IMR-90 (cell line): ENCODE data around the gene SELENOS. TPM values are rescaled to one million over a fixed set of nuclear protein-coding genes. Genes with fewer than 3 reads are reported as not detected.

Experiments used
- ATAC-seq: fragments of 200-7000 bp; cut with Tn5 transposase; 2 replicates; pipeline ENCODE4 v1.9.1; 2020; ENCODE audit warnings: low read depth, mild to moderate bottlenecking, moderate library complexity
- BruUV-seq: library from RNA; stranded (reverse); fragments of 400-500 nt; replicated peaks from 2 replicates; lab custom pipeline; 2021; lab: Mats Ljungman, UMichigan
- CTCF ChIA-PET: fragments of 300-600 bp; formaldehyde crosslinking; extraction: SDS; loops from one replicate; lab custom pipeline; 2021; ENCODE audit warnings: antibody characterized with exemption; lab: Yijun Ruan, JAX
- POLR2A ChIA-PET: fragments of 300-600 bp; sonication (Branson Sonifier 250); formaldehyde crosslinking; loops from one replicate; lab custom pipeline; 2022; ENCODE audit warnings: antibody characterized with exemption; ENCODE audit not compliant: unreplicated experiment; lab: Charles Lee
- DNase-seq: peaks from one replicate; pipeline ENCODE4 v3.0.0; 2013
- H2AFZ ChIP-seq: replicated peaks from 2 replicates; pipeline ENCODE3; 2013; ENCODE audit warnings: low read length, mild to moderate bottlenecking; ENCODE audit not compliant: poor library complexity
- H2AK5ac ChIP-seq: 2 replicates; pipeline ENCODE4 v1.6.1; 2013; ENCODE audit warnings: low read depth, low read length, inconsistent platforms
- H2AK9ac ChIP-seq: replicated peaks from 2 replicates; pipeline ENCODE3; 2013; ENCODE audit warnings: mild to moderate bottlenecking, low read depth, low read length, moderate library complexity; ENCODE audit not compliant: poor library complexity
- H2BK120ac ChIP-seq: 2 replicates; pipeline ENCODE4 v1.6.1; 2013; ENCODE audit warnings: low read depth, low read length, inconsistent platforms
- H2BK15ac ChIP-seq: 3 replicates; pipeline ENCODE4 v1.6.1; 2013; ENCODE audit warnings: low read depth, low read length, inconsistent platforms
- H2BK20ac ChIP-seq: 2 replicates; pipeline ENCODE4 v1.6.1; 2013; ENCODE audit warnings: low read depth, mild to moderate bottlenecking, inconsistent platforms, low read length, moderate library complexity
- H2BK5ac ChIP-seq: 2 replicates; pipeline ENCODE4 v1.6.1; 2013; ENCODE audit warnings: mild to moderate bottlenecking, low read depth, low read length, inconsistent platforms; ENCODE audit not compliant: poor library complexity, severe bottlenecking
- H3K14ac ChIP-seq: replicated peaks from 2 replicates; pipeline ENCODE4 v1.6.1; 2013; ENCODE audit warnings: low read depth, low read length, inconsistent platforms
- H3K18ac ChIP-seq: 2 replicates; pipeline ENCODE4 v1.6.1; 2013; ENCODE audit warnings: low read depth, low read length, control low read depth
- H3K23ac ChIP-seq: 2 replicates; pipeline ENCODE4 v1.6.1; 2013; ENCODE audit warnings: low read depth, low read length, inconsistent platforms
- H3K27ac ChIP-seq: 2 replicates; pipeline ENCODE4 v1.5.1; 2013; ENCODE audit warnings: mild to moderate bottlenecking, control low read depth, low read length; ENCODE audit not compliant: insufficient read depth
- H3K27me3 ChIP-seq: 2 replicates; pipeline ENCODE4 v1.6.1; 2013; ENCODE audit warnings: low read length; ENCODE audit not compliant: control insufficient read depth, insufficient read depth
- H3K36me3 ChIP-seq: 2 replicates; pipeline ENCODE4 v1.6.1; 2013; ENCODE audit warnings: low read length, mixed read lengths; ENCODE audit not compliant: control insufficient read depth, insufficient read depth
- H3K4ac ChIP-seq: 2 replicates; pipeline ENCODE4 v1.6.1; 2013; ENCODE audit warnings: low read depth, low read length, inconsistent platforms
- H3K4me1 ChIP-seq: 2 replicates; pipeline ENCODE4 v1.6.1; 2013; ENCODE audit warnings: low read length, mixed read lengths; ENCODE audit not compliant: control insufficient read depth, insufficient read depth
- H3K4me2 ChIP-seq: 2 replicates; pipeline ENCODE4 v1.6.1; 2013; ENCODE audit warnings: low read depth, mild to moderate bottlenecking, control low read depth, low read length, moderate library complexity
- H3K4me3 ChIP-seq: 2 replicates; pipeline ENCODE4 v1.5.1; 2013; ENCODE audit warnings: low read depth, mild to moderate bottlenecking, control low read depth, low read length, moderate library complexity; ENCODE audit not compliant: insufficient read depth
- H3K56ac ChIP-seq: 2 replicates; pipeline ENCODE4 v1.6.1; 2013; ENCODE audit warnings: low read length, inconsistent platforms; ENCODE audit not compliant: insufficient read depth; ENCODE audit errors: extremely low read depth
- H3K79me1 ChIP-seq, 2 experiments: 2 replicates each; pipeline ENCODE4 v1.6.1; 2013; ENCODE audit warnings: low read length in 2 of 2, inconsistent platforms in 1 of 2, low read depth in 1 of 2
- H3K9ac ChIP-seq: 2 replicates; pipeline ENCODE4 v1.6.1; 2013; ENCODE audit warnings: low read depth, low read length, control low read depth
- H3K9me1 ChIP-seq: 2 replicates; pipeline ENCODE4 v1.6.1; 2013; ENCODE audit warnings: low read length, inconsistent platforms; ENCODE audit not compliant: insufficient read depth
- H3K9me3 ChIP-seq: 2 replicates; pipeline ENCODE4 v1.6.1; 2013; ENCODE audit warnings: low read length; ENCODE audit not compliant: control insufficient read depth, insufficient read depth
- H4K20me1 ChIP-seq: 2 replicates; pipeline ENCODE4 v1.6.1; 2013; ENCODE audit warnings: low read length, inconsistent platforms; ENCODE audit not compliant: insufficient read depth
- H4K5ac ChIP-seq: 2 replicates; pipeline ENCODE4 v1.6.1; 2013; ENCODE audit warnings: mild to moderate bottlenecking, low read depth, low read length, control low read depth
- H4K8ac ChIP-seq, 2 experiments: 2 replicates each; pipeline ENCODE4 v1.6.1; 2013; ENCODE audit warnings: low read depth in 2 of 2, low read length in 2 of 2, control low read depth in 1 of 2, inconsistent platforms in 1 of 2
- H4K91ac ChIP-seq: 2 replicates; pipeline ENCODE4 v1.6.1; 2013; ENCODE audit warnings: low read depth, low read length, inconsistent platforms; ENCODE audit not compliant: insufficient read depth
- BHLHE40 ChIP-seq: fragments of 150-350 bp; IDR thresholded peaks from 2 replicates; pipeline ENCODE4 v1.6.1; 2016; ENCODE audit warnings: mild to moderate bottlenecking, low read depth, low read length
- CEBPB ChIP-seq: IDR thresholded peaks from 2 replicates; pipeline ENCODE4 v1.6.1; 2012; ENCODE audit warnings: low read depth, low read length, improper control_type of control experiment
- CHD1 ChIP-seq: IDR thresholded peaks from 2 replicates; pipeline ENCODE4 v1.6.1; 2012; ENCODE audit warnings: low read depth, low read length, improper control_type of control experiment
- CTCF ChIP-seq: conservative IDR thresholded peaks from 2 replicates; pipeline ENCODE4 v1.5.1; 2012; ENCODE audit warnings: mild to moderate bottlenecking, low read depth, low read length, improper control_type of control experiment
- ELK1 ChIP-seq: fragments of 150-350 bp; IDR thresholded peaks from 2 replicates; pipeline ENCODE4 v1.6.1; 2016; ENCODE audit warnings: low read depth, mild to moderate bottlenecking, low read length, moderate library complexity, borderline replicate concordance
- FOS ChIP-seq: fragments of 150-350 bp; IDR thresholded peaks from 2 replicates; pipeline ENCODE4 v1.6.1; 2016; ENCODE audit warnings: low read depth, low read length
- MAFK ChIP-seq: IDR thresholded peaks from 2 replicates; pipeline ENCODE4 v1.6.1; 2012; ENCODE audit warnings: low read depth, low read length, improper control_type of control experiment
- MAZ ChIP-seq: IDR thresholded peaks from 2 replicates; pipeline ENCODE4 v1.6.1; 2012; ENCODE audit warnings: low read depth, mild to moderate bottlenecking, low read length, improper control_type of control experiment, moderate library complexity, borderline replicate concordance
- MXI1 ChIP-seq: IDR thresholded peaks from 2 replicates; pipeline ENCODE4 v1.6.1; 2012; ENCODE audit warnings: low read depth, mild to moderate bottlenecking, low read length, moderate library complexity, borderline replicate concordance
- NFE2L2 ChIP-seq: fragments of 150-350 bp; IDR thresholded peaks from 2 replicates; pipeline ENCODE4 v1.6.1; 2016; ENCODE audit warnings: low read depth, mild to moderate bottlenecking, low read length
- POLR2A ChIP-seq: IDR thresholded peaks from 2 replicates; pipeline ENCODE4 v1.6.1; 2012; ENCODE audit warnings: mild to moderate bottlenecking, low read depth, low read length
- RAD21 ChIP-seq: IDR thresholded peaks from 2 replicates; pipeline ENCODE4 v1.6.1; 2012; ENCODE audit warnings: low read length, improper control_type of control experiment
- RCOR1 ChIP-seq: IDR thresholded peaks from 2 replicates; pipeline ENCODE4 v1.6.1; 2012; ENCODE audit warnings: mild to moderate bottlenecking, low read length, improper control_type of control experiment; ENCODE audit not compliant: insufficient replicate concordance
- RFX5 ChIP-seq: IDR thresholded peaks from 2 replicates; pipeline ENCODE4 v1.8.0; 2012; ENCODE audit warnings: low read depth, mild to moderate bottlenecking, low read length, moderate library complexity
- SMC3 ChIP-seq: fragments of 150-350 bp; IDR thresholded peaks from 2 replicates; pipeline ENCODE4 v1.6.1; 2016; ENCODE audit warnings: low read depth, mild to moderate bottlenecking, antibody characterized with exemption, low read length, moderate library complexity
- USF2 ChIP-seq: fragments of 150-350 bp; IDR thresholded peaks from 2 replicates; pipeline ENCODE4 v1.6.1; 2017; ENCODE audit warnings: mild to moderate bottlenecking, antibody characterized with exemption, low read length, low read depth
- WGBS, 2 experiments: methylation state at CpG; one replicate each; pipeline versions ENCODE4 v1.1.5 to v1.1.7; 2013; ENCODE audit warnings: missing lambda C conversion rate in 2 of 2; ENCODE audit not compliant: insufficient read length in 1 of 2; ENCODE audit errors: extremely low coverage in 2 of 2; 5-methylcytosine and 5-hydroxymethylcytosine counted together
- dilution Hi-C: fragments of 300-500 bp; cut with HindIII; formaldehyde crosslinking; loops from one replicate; pipeline ENCODE4 v1.14.3; 2018; ENCODE audit warnings: low sequenced_read_pairs; ENCODE audit not compliant: unreplicated experiment
- in situ Hi-C: fragments of 300-500 bp; cut with MboI; formaldehyde crosslinking; loops from 3 replicates; pipeline ENCODE4 v1.14.3; 2019; ENCODE audit warnings: low sequenced_read_pairs, inconsistent platforms, mixed read lengths
- intact Hi-C: fragments of 100-400 bp; cut with micrococcal nuclease; formaldehyde crosslinking; loops from 2 replicates; pipeline ENCODE4 v1.10.0; 2022
- polyA plus RNA-seq, 3 experiments: library from polyadenylated mRNA; depleted of rRNA; stranded (reverse); fragments of >200 nt; gene quantifications; 2 replicates each; pipeline ENCODE4 v1.2.3, GENCODE V29; 2012; ENCODE audit warnings: low replicate concordance in 1 of 3
- total RNA-seq: library from RNA; depleted of rRNA; stranded (reverse); fragments of >200 nt; gene quantifications from 2 replicates; pipeline ENCODE4 v1.2.3, GENCODE V29; 2012

The SELENOS gene
- total and polyA plus RNA-seq, 2 of the 4 experiments (the other 2 are of a cell fraction), result 39.8 to 77.1 TPM

GRCh38 chr15:101239724-101240136, 37.6 kb downstream of the SELENOS start:
- H4K5ac ChIP-seq, result no peak overlapping the region; the same call in 1 of the 2 replicates
- peak overlapping the region; percentile 19 for H2AK9ac ChIP-seq
- no peak overlapping the region for H2BK20ac ChIP-seq
- H3K9ac ChIP-seq, result no peak overlapping the region
- H3K18ac ChIP-seq, result no peak overlapping the region
- no peak overlapping the region for H3K4ac ChIP-seq
- in situ Hi-C loops, result no loop called here
- H4K8ac ChIP-seq, result no peak overlapping the region
- H3K79me1 ChIP-seq, result peaks cover 8 to 70% of the 10 kb centered on the region in 2 experiments; a peak in 3 of 4 replicates
- H4K20me1 ChIP-seq, result peaks cover 98% of the 10 kb centered on the region
- peak overlapping the region; percentile 71 for H3K23ac ChIP-seq
- BruUV-seq, result no TSS peak
- H3K14ac ChIP-seq, result peak overlapping the region; percentile 22; the same call in 1 of the 2 replicates
- peak overlapping the region; percentile 5; the same call in 1 of the 2 replicates for H3K4me2 ChIP-seq
- peaks cover 41% of the 10 kb centered on the region for H3K9me1 ChIP-seq
- no peak overlapping the region for H3K56ac ChIP-seq
- ATAC-seq (no peak), DNase-seq (no peak)
- H4K91ac ChIP-seq, result no peak overlapping the region
- ChIA-PET POLR2A (no interaction called here), CTCF (interaction anchor here (0.9 to 1.5 kb wide), 2 partner anchors 23 to 45 kb away, joined by 3 to 4 read pairs; no protein-coding TSS in a partner anchor)
- TF ChIP-seq BHLHE40, result no peak
- TF ChIP-seq RAD21, result no peak
- TF ChIP-seq USF2, result no peak
- no peak for TF ChIP-seq ELK1
- no peak for TF ChIP-seq RCOR1
- TF ChIP-seq MAFK, result no peak
- no peak for TF ChIP-seq CEBPB
- no peak for TF ChIP-seq CTCF
- no peak for TF ChIP-seq MAZ
- no peak for TF ChIP-seq CHD1
- no peak for TF ChIP-seq FOS
- TF ChIP-seq NFE2L2, result no peak
- no peak for TF ChIP-seq MXI1
- TF ChIP-seq RFX5, result no peak
- TF ChIP-seq SMC3, result no peak
- no peak for TF ChIP-seq POLR2A
- dilution Hi-C loops, result no loop called here
- no peak overlapping the region for H2AFZ ChIP-seq
- H2BK120ac ChIP-seq, result no peak overlapping the region
- intact Hi-C loops, result loop anchor here (2.0 to 5.0 kb wide), 2 partner anchors 15 to 32 kb away; no protein-coding TSS in a partner anchor
- H3K4me3 ChIP-seq, result no peak overlapping the region
- H3K9me3 ChIP-seq, result no peaks in the 10 kb centered on the region
- H2AK5ac ChIP-seq, result no peak overlapping the region
- peak overlapping the region; percentile 35; the same call in 1 of the 2 replicates for H3K27ac ChIP-seq
- no peak overlapping the region for H2BK15ac ChIP-seq
- peaks cover 17% of the 10 kb centered on the region for H3K36me3 ChIP-seq
- H3K27me3 ChIP-seq, result no peaks in the 10 kb centered on the region
- H2BK5ac ChIP-seq, result peak overlapping the region; percentile 28
- WGBS, 2 experiments, result no CpG with 5 or more reads among the region's 6 CpGs
- H3K4me1 ChIP-seq, result peaks cover 27% of the 10 kb centered on the region
